Measurements from ENCODE around the gene PPARD. TPM values are rescaled to one million over a fixed set of nuclear protein-coding genes. Genes with fewer than 3 reads are reported as not detected.

PPARD gene
- total and polyA plus RNA-seq, 2 of the 13 experiments (the other 11 are each of a cell fraction or from before 2014, with no cell fraction given), result 6.1 to 13.3 TPM

DNA sequence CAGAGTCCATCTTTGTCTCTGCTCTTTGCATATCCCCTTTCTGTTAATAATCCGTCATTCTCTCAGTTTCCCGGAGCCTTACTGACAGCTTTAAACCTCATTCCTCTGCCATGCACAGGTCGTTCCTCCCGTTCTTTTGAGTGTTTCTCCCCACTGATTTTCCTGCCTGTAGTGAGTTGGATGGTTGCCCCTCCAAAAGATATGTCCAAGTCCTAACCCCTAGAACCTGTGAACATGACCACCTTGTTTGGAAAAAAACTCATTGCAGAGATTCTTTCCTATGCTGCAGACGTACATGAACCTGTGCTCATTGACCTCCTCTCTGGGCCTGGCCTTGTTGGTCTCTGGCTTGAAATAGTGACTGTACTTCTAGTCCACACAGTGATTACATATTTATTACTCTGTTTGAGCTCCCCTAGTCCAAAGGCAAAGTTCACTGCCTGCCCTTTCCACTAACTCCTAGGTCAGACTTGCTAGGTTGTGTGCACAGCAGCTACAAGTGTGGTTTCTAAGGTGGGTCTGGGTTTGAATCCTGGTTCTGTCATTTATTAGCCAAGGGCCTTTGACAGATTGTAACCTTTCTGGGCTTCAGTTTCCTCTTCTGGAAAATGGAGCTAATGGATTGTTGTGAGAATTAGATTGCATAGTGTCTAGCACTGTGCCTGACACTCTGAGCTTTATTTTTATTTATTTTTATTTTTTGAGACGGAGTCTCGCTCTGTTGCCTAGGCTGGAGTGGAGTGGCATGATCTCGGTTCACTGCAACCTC is 29.3 kb downstream of the PPARD start (continued):
- TF ChIP-seq THYN1 (CRISPR knock-in tag; IDR thresholded peaks at IDR 0.05; ENCODE audit: borderline replicate concordance, low read depth), result no peak
- peak; percentile 87 for TF ChIP-seq MEF2D (CRISPR knock-in tag; IDR thresholded peaks at IDR 0.05)
- no peak for TF ChIP-seq SNAI1 (CRISPR knock-in tag; IDR thresholded peaks at IDR 0.05; ENCODE audit: borderline replicate concordance)
- TF ChIP-seq, protein P1, sequence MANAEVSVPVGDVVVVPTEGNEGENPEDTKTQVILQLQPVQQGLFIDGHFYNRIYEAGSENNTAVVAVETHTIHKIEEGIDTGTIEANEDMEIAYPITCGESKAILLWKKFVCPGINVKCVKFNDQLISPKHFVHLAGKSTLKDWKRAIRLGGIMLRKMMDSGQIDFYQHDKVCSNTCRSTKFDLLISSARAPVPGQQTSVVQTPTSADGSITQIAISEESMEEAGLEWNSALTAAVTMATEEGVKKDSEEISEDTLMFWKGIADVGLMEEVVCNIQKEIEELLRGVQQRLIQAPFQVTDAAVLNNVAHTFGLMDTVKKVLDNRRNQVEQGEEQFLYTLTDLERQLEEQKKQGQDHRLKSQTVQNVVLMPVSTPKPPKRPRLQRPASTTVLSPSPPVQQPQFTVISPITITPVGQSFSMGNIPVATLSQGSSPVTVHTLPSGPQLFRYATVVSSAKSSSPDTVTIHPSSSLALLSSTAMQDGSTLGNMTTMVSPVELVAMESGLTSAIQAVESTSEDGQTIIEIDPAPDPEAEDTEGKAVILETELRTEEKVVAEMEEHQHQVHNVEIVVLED (CRISPR knock-in tag; IDR thresholded peaks at IDR 0.05; ENCODE audit: borderline replicate concordance), result peak; percentile 49; the same call in 1 of the 2 replicates
- TF ChIP-seq, protein P2, sequence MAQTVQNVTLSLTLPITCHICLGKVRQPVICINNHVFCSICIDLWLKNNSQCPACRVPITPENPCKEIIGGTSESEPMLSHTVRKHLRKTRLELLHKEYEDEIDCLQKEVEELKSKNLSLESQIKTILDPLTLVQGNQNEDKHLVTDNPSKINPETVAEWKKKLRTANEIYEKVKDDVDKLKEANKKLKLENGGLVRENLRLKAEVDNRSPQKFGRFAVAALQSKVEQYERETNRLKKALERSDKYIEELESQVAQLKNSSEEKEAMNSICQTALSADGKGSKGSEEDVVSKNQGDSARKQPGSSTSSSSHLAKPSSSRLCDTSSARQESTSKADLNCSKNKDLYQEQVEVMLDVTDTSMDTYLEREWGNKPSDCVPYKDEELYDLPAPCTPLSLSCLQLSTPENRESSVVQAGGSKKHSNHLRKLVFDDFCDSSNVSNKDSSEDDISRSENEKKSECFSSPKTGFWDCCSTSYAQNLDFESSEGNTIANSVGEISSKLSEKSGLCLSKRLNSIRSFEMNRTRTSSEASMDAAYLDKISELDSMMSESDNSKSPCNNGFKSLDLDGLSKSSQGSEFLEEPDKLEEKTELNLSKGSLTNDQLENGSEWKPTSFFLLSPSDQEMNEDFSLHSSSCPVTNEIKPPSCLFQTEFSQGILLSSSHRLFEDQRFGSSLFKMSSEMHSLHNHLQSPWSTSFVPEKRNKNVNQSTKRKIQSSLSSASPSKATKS (CRISPR knock-in tag; IDR thresholded peaks at IDR 0.05), result no peak
- TF ChIP-seq, protein P3, sequence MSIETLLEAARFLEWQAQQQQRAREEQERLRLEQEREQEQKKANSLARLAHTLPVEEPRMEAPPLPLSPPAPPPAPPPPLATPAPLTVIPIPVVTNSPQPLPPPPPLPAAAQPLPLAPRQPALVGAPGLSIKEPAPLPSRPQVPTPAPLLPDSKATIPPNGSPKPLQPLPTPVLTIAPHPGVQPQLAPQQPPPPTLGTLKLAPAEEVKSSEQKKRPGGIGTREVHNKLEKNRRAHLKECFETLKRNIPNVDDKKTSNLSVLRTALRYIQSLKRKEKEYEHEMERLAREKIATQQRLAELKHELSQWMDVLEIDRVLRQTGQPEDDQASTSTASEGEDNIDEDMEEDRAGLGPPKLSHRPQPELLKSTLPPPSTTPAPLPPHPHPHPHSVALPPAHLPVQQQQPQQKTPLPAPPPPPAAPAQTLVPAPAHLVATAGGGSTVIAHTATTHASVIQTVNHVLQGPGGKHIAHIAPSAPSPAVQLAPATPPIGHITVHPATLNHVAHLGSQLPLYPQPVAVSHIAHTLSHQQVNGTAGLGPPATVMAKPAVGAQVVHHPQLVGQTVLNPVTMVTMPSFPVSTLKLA (IDR thresholded peaks at IDR 0.05), result peak; percentile 47
- TF ChIP-seq POLR2AphosphoS5 (IDR thresholded peaks at IDR 0.05; ENCODE audit: low read depth, low read length), result peak; percentile 58
- peak; percentile 70; the same call in 1 of the 2 replicates for TF ChIP-seq ZSCAN9 (CRISPR knock-in tag; IDR thresholded peaks at IDR 0.05; ENCODE audit: borderline replicate concordance)
- no peak for TF ChIP-seq ZNF160 (CRISPR knock-in tag; IDR thresholded peaks at IDR 0.05)
- peak; percentile 92; the same call in 1 of the 2 replicates for TF ChIP-seq RCOR2 (CRISPR knock-in tag; IDR thresholded peaks at IDR 0.05)
- peak; percentile 46 to 77; a peak in 3 of 4 replicates for TF ChIP-seq POLR2A (IDR thresholded peaks at IDR 0.05; ENCODE audit: insufficient read depth in 1 of 2, low read depth in 2 of 2, low read length in 2 of 2)
- TF ChIP-seq SOX13 (IDR thresholded peaks at IDR 0.05), result no peak
- TF ChIP-seq SOX13 (CRISPR knock-in tag; conservative IDR thresholded peaks at IDR 0.05 in 1 of 2, IDR thresholded peaks at IDR 0.05 in 1 of 2), result peak in 1 of 2 experiments; percentile 56; a peak in 2 of 4 replicates
- peak; percentile 71 for TF ChIP-seq FOSL2 (CRISPR knock-in tag; IDR thresholded peaks at IDR 0.05)
- 0 out of 2 replicates have a peak, but pooled peaks have one; percentile 28 for TF ChIP-seq POGZ (CRISPR knock-in tag; IDR thresholded peaks at IDR 0.05)
- TF ChIP-seq, protein P4, sequence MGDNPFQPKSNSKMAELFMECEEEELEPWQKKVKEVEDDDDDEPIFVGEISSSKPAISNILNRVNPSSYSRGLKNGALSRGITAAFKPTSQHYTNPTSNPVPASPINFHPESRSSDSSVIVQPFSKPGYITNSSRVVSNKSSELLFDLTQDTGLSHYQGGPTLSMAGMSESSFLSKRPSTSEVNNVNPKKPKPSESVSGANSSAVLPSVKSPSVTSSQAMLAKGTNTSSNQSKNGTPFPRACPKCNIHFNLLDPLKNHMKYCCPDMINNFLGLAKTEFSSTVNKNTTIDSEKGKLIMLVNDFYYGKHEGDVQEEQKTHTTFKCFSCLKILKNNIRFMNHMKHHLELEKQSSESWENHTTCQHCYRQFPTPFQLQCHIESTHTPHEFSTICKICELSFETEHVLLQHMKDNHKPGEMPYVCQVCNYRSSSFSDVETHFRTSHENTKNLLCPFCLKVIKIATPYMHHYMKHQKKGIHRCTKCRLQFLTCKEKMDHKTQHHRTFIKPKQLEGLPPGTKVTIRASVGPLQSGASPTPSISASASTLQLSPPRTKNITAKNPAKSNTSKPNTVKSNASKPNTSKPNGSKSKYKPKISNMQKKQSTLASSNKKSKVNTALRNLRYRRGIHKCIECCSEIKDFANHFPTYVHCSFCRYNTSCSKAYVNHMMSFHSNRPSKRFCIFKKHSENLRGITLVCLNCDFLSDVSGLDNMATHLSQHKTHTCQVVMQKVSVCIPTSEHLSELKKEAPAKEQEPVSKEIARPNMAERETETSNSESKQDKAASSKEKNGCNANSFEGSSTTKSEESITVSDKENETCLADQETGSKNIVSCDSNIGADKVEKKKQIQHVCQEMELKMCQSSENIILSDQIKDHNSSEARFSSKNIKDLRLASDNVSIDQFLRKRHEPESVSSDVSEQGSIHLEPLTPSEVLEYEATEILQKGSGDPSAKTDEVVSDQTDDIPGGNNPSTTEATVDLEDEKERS (CRISPR knock-in tag; IDR thresholded peaks at IDR 0.05), result peak; percentile 89; the same call in 1 of the 2 replicates
- peak; percentile 89 for TF ChIP-seq RXRB (CRISPR knock-in tag; IDR thresholded peaks at IDR 0.05; ENCODE audit: borderline replicate concordance)
- TF ChIP-seq, protein P5, sequence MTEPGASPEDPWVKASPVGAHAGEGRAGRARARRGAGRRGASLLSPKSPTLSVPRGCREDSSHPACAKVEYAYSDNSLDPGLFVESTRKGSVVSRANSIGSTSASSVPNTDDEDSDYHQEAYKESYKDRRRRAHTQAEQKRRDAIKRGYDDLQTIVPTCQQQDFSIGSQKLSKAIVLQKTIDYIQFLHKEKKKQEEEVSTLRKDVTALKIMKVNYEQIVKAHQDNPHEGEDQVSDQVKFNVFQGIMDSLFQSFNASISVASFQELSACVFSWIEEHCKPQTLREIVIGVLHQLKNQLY (CRISPR knock-in tag; IDR thresholded peaks at IDR 0.05), result peak; percentile 58; the same call in 1 of the 2 replicates
- TF ChIP-seq NCOR1 (IDR thresholded peaks at IDR 0.05; ENCODE audit: borderline replicate concordance, low read length), result peak; percentile 87
- TF ChIP-seq KAT8 (CRISPR knock-in tag; IDR thresholded peaks at IDR 0.05), result peak; percentile 63
- peak; percentile 66; the same call in 1 of the 2 replicates for TF ChIP-seq HMG20B (CRISPR knock-in tag; conservative IDR thresholded peaks at IDR 0.05)

Data from HepG2 (cell line).